KBM-7 (cell line): ENCODE measurements around the gene MSL3B.
"Not testable (repeated sequence)": the region's sequence is repeated elsewhere in the genome, so short reads cannot be mapped to it uniquely, and the experiment has no call there.

ENCODE experiments used
- DNase-seq: peaks from one replicate; pipeline ENCODE4 v3.0.0-alpha.2; 2015
- in situ Hi-C: fragments of 300-500 bp; cut with MboI; formaldehyde crosslinking; loops from 2 replicates; pipeline ENCODE4 v1.14.3; 2020; ENCODE audit warnings: low sequenced_read_pairs, low pct_unique_long_range_greater_than_20kb, mixed read lengths

Gene MSL3B

DNA sequence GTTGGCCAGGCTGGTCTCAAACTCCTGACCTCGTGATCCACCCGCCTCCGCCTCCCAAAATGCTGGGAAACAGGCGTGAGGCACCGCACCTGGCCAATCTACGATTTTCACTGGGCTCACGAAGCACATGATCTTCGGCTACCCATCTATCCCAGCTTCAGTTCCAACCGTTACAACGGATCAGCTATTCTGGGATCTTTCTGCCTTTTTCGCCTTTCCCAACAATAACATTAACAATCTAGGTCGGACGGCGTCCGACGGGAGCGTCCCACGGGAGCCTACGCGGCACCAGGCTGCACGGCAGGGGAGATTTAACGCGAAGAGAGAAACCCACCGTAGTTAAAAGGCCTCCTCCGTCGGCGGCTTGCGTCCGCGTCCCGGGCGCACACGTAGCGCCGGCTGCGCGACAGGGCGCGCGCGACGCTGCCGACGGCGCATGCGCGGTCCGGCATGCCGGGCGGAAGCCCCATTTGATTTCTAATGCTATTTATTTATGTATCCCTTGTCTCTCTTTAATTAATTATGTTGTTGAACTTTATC, at the start of gene MSL3B:
Gene MSL3B, minus strand, starts transcription at position 394 of the 540 bp plus-strand sequence.
- DNase-seq, result no peak
- in situ Hi-C loops, result no loop called here

- DNase-seq, result no peak
Observed at GRCh38 chr2:233917116-233917515, 48.9 kb upstream of the MSL3B start, which contains the start of gene TRPM8. Gene TRPM8, plus strand, starts transcription at chr2:233917373. Its CDS starts 9,165 bp downstream, at chr2:233926538.

GRCh38 chr2:233915128-233915527, 46.9 kb upstream of the MSL3B start:
- in situ Hi-C loops, result no loop called here
- DNase-seq, result no peak

More at GRCh38 chr2:233917116-233917515, 48.9 kb upstream of the MSL3B start, which contains the start of gene TRPM8:
- in situ Hi-C loops, result no loop called here

GRCh38 chr2:233912691-233913423, 44.7 kb upstream of the MSL3B start:
- in situ Hi-C loops, result no loop called here
- DNase-seq, result peak; percentile 28

GRCh38 chr2:233907627-233908026, 39.4 kb upstream of the MSL3B start:
- DNase-seq, result no peak
- in situ Hi-C loops, result no loop called here

DNA sequence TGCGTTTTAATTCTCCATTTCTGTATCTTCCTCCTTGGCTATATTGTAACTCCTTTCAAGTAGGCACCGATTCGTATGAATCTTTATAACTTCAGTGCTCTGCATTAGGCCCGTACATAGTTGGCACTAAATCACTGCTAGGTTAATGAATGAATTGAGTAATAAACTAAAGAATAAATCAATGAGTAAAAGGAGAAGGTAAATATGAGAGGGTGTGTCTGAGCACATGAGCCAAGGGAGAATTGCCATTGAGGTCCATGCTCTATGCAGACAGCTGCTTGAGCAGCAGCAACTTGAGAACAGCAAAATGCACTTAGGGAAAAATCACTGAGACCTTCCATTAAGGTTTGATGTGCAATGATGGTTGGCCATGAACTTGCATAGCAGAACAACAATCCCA, 37.8 kb upstream of the MSL3B start:
- no peak for DNase-seq
- in situ Hi-C loops, result no loop called here

- in situ Hi-C loops, result no loop called here
- DNase-seq, result no peak
Observed at GRCh38 chr2:233901884-233902283, 33.7 kb upstream of the MSL3B start.

DNA sequence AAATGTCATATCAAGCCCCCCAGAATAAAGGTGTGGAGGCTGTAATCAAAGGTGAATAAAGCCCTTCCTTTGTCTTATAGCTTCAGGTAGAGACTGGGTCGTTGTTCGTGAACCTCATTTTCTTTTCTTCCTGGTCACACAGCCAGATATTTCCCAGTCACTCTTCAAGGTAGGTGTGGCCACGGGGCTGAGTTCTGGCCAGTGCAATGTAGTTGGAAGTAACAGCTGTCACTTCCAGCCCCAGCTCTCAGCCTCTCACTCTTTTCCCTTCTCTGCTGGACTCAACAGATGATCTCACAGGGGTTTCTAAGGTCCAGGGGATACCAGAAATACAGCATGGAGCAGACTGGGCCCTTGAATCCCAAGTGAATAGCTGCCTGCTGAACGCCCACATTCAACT, 33.2 kb upstream of the MSL3B start:
- DNase-seq, result no peak
- in situ Hi-C loops, result no loop called here

- DNase-seq, in situ Hi-C loops: not testable (repeated sequence)
Observed at GRCh38 chr2:233896253-233896652, 28.1 kb upstream of the MSL3B start.

DNA sequence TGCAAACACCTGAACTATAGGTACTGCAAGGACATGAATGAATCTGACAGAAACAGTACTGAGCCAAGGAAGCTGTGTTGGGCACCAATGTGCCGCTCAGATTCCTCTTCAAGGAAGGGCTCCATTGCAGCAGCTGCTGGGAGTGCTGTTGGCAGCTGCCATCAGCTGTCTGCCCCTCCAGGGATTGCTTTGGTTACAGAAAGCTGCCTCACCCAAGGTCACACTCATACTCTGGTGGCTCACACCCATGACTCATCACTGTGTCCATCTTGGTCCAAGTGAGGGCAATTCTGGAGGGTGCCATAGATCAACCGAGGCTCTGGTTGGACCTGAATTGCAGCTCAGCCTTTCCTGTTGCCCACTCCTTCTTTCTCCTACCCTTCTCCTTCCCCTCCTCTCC, 24.6 kb upstream of the MSL3B start:
- in situ Hi-C loops, result no loop called here
- DNase-seq, result no peak

DNA sequence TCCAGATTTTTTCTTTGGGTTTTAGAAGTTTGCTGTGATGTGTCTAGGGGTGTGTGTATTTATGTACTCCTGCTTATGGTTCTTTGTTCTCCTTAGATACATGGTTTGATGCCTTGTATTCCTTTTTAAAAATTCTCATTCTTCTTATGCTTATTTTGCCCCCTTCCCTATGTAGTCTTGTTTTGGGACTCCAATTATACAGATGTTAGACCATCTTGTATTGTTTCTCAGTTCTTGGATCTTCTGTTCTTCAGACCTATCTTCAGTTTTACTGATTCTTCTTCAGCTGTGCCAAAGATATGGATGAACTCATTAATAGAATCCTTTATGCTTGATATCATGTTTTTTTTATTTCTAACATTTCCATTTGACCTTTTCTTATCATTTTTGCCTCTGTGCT, 14.2 kb upstream of the MSL3B start:
- no peak for DNase-seq
- in situ Hi-C loops, result no loop called here

GRCh38 chr2:233872125-233872524, 3.9 kb upstream of the MSL3B start:
- peak; percentile 71 for DNase-seq
- in situ Hi-C loops, result not testable (repeated sequence)

DNA sequence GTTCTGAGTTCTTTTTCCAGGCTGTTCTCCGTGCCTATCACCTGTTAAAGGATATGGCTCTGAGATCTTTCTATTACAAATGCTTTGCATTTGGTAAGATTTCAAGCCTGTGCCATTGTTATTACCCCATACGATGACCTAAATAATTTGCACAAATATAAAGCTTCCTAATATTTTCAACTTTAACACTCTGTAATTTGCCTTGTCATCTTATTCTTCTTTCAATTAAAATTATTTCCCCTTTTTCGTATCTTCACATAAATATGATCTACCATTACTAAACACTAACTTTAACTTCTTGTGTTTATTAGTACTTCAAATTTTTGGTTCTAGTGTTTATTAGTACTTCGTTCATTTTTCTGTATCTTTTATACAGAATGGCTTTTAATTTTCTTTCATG, 3.2 kb upstream of the MSL3B start:
- DNase-seq, result no peak
- in situ Hi-C loops, result no loop called here

GRCh38 chr2:233866479-233866878, 1.7 kb downstream of the MSL3B start:
- in situ Hi-C loops, result no loop called here
- DNase-seq, result no peak

DNA sequence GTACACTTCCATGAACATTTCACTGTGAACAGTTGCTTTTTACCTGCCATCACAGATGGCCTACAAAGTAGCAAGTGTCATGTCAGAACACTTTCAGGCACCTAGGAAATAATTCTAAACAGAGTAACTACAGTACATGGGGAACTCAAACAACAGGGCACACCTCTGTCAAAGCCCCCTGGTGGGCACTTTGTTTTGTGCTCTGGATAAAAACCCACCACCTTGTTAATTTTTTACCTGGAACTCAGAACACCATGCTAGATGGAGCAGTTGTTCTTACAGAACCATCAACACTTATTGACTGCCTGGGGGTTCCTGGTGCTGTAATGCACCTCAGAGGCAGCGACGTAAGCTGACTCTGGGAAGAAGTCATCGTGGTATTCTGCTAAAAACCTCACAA, 2.3 kb downstream of the MSL3B start:
- peak; percentile 32 for DNase-seq

DNA sequence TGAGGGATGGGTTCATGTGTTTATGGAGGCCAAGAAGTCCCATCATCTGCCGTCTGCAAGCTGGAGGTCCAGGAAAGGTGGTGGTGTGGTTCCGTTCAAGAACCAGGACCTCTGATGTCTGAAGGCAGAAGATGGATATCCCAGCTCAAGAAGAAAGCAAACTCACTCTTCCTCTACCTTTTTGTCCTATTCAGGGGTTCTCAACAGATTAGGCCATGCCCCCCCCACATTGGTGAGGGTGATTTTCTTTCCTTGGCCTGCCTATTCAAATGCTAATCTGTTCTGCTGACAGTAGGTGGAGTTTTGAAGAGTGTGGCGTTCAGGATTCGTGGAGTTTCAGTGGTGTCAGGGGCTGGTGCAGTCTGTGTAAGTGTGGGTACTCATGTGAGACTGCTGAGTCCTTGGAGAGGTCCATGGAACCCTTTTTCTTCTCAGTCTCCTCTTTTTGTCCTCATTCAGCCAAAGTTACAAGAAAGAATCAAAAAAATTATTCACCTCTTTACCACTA, 5.9 kb downstream of the MSL3B start:
- in situ Hi-C loops, result no loop called here
- DNase-seq, result no peak

More for the DNA sequence above, 2.3 kb downstream of the MSL3B start:
- in situ Hi-C loops, result no loop called here

- no peak for DNase-seq
- in situ Hi-C loops, result no loop called here
Observed at GRCh38 chr2:233858331-233858730, 9.9 kb downstream of the MSL3B start.

- in situ Hi-C loops, result no loop called here
- peak; percentile 60 for DNase-seq
Observed at GRCh38 chr2:233857511-233858141, 10.6 kb downstream of the MSL3B start.

DNA sequence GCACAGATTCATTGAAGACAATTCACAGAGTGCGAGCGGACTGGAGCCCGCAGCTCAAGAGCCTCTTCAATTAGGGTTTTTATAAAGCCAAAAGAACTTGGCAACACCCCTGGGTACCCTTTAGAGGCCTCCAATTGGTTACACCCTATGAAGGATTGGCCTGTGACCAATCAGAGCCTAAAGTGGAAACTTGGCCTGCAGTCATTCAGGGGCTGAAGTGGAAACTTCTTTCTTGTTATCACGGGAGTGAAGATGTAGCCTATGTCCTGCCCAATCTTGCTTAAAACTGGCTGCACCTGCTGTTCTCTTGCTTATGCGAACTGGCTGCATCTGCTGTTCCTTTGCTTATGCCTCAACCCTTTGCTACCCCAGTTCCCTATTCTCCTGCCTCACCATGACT, 12.0 kb downstream of the MSL3B start:
- no peak for DNase-seq
- in situ Hi-C loops, result no loop called here

GRCh38 chr2:233855345-233855744, 12.8 kb downstream of the MSL3B start:
- no peak for DNase-seq
- in situ Hi-C loops, result no loop called here
